Measurements from ENCODE around the gene DAP3. TPM values are rescaled to one million over a fixed set of nuclear protein-coding genes. Genes with fewer than 3 reads are reported as not detected.

The DAP3 gene
- total RNA-seq, 4 donors from 2014 or later: 158 to 204 (median 186) TPM

- DNase-seq: no peak
- H3K9me3 ChIP-seq: no peaks in the 10 kb centered on the region
- peaks cover 0 to 82% of the 10 kb centered on the region in 2 donors for H3K36me3 ChIP-seq
- in situ Hi-C loops (cut with MboI; ENCODE audit: low sequenced_read_pairs in 4 of 4) (no loop called here), intact Hi-C loops (cut with DNase I; ENCODE audit: low total_unique reads) (no loop called here)
- TF ChIP-seq, protein P1, sequence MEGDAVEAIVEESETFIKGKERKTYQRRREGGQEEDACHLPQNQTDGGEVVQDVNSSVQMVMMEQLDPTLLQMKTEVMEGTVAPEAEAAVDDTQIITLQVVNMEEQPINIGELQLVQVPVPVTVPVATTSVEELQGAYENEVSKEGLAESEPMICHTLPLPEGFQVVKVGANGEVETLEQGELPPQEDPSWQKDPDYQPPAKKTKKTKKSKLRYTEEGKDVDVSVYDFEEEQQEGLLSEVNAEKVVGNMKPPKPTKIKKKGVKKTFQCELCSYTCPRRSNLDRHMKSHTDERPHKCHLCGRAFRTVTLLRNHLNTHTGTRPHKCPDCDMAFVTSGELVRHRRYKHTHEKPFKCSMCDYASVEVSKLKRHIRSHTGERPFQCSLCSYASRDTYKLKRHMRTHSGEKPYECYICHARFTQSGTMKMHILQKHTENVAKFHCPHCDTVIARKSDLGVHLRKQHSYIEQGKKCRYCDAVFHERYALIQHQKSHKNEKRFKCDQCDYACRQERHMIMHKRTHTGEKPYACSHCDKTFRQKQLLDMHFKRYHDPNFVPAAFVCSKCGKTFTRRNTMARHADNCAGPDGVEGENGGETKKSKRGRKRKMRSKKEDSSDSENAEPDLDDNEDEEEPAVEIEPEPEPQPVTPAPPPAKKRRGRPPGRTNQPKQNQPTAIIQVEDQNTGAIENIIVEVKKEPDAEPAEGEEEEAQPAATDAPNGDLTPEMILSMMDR (IDR thresholded peaks at IDR 0.05 in 4 of 5, conservative IDR thresholded peaks at IDR 0.05 in 1 of 5): peak in 3 of 5 experiments; percentile 33 to 44 (median 33)
- no peak for TF ChIP-seq POLR2A (IDR thresholded peaks at IDR 0.05)
- H3K4me1 ChIP-seq: no peaks in the 10 kb centered on the region
- no peak overlapping the region for H3K4me3 ChIP-seq
- no peaks in the 10 kb centered on the region for H3K27me3 ChIP-seq
- no peak overlapping the region for H3K27ac ChIP-seq
- ATAC-seq: peak in 1 of 2 donors; percentile 44
These were observed 40.4 kb downstream of the DAP3 start for GRCh38 chr1:155729031-155729898.

DNA sequence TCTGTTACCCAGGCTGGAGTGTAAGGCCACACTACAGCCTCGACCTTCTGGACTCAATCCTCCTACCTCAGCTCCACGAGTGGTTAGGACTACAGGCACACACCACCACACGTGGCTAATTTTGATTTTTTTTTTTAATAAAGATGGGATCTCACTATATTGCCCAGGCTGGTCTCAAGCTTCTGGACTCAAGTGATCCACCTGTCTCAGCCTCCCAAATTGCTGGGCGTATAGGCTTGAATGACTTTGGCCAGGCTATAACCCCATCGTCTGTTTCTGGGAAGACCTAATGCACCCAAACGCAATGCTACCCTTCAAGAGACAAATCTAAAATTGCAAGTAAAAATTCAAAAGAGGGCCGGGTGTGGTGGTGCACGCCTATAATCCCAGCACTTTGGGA is 52.1 kb downstream of the DAP3 start:
- no peak for ATAC-seq
- no peak for TF ChIP-seq POLR2A (IDR thresholded peaks at IDR 0.05)
- intact Hi-C loops (cut with DNase I; ENCODE audit: low total_unique reads): no loop called here

DNA sequence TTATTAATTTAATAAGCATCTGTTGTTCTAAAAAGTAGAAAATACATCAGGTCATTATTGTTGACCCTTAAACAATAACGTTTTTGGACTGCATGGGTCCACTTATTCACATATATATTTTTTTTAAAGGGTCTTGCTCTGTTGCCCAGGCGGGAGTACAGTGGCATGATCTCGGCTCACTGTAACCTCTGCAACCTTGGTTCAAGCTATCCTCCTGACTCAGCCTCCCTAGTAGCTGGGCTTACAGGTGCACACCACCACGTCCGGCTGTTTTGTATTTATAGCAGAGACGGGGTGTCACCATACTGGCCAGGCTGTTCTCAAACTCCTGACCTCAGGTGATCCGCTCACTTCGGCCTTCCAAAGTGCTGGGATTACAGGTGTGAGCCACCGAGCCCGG is 53.0 kb downstream of the DAP3 start:
- H3K27me3 ChIP-seq: no peaks in the 10 kb centered on the region
- peaks cover 0 to 5% of the 10 kb centered on the region in 2 donors for H3K4me1 ChIP-seq
- TF ChIP-seq POLR2A (IDR thresholded peaks at IDR 0.05): no peak
- TF ChIP-seq, protein P1 (IDR thresholded peaks at IDR 0.05 in 4 of 5, conservative IDR thresholded peaks at IDR 0.05 in 1 of 5): no peak
- H3K9me3 ChIP-seq: no peaks in the 10 kb centered on the region
- H3K4me3 ChIP-seq: no peak overlapping the region
- intact Hi-C loops (cut with DNase I; ENCODE audit: low total_unique reads) (no loop called here), in situ Hi-C loops (cut with MboI; ENCODE audit: low sequenced_read_pairs in 4 of 4) (no loop called here)
- H3K27ac ChIP-seq: no peak overlapping the region
- ATAC-seq (no peak), DNase-seq (no peak)
- peaks cover 0 to 19% of the 10 kb centered on the region in 2 donors for H3K36me3 ChIP-seq

More for the DNA sequence above, 52.1 kb downstream of the DAP3 start:
- Histone ChIP-seq H3K4me3 (no peak overlapping the region), H3K9me3 (no peaks in the 10 kb centered on the region), H3K4me1 (peaks cover 0 to 5% of the 10 kb centered on the region in 2 donors), H3K27ac (no peak overlapping the region), H3K27me3 (no peaks in the 10 kb centered on the region), H3K36me3 (peaks cover 0 to 28% of the 10 kb centered on the region in 2 donors)
- in situ Hi-C loops (cut with MboI; ENCODE audit: low sequenced_read_pairs in 4 of 4): no loop called here
- no peak for DNase-seq

GRCh38 chr1:155744711-155745283 is 55.9 kb downstream of the DAP3 start:
- H3K36me3 ChIP-seq: peaks cover 0 to 7% of the 10 kb centered on the region in 2 donors
- in situ Hi-C loops (cut with MboI; ENCODE audit: low sequenced_read_pairs in 4 of 4): no loop called here
- no peak for TF ChIP-seq POLR2A (IDR thresholded peaks at IDR 0.05)
- TF ChIP-seq, protein P1 (IDR thresholded peaks at IDR 0.05 in 4 of 5, conservative IDR thresholded peaks at IDR 0.05 in 1 of 5): no peak
- H3K4me3 ChIP-seq: peak overlapping the region; percentile 58 to 78 (median 76)
- H3K9me3 ChIP-seq: no peaks in the 10 kb centered on the region
- H3K4me1 ChIP-seq: peaks cover 0 to 5% of the 10 kb centered on the region in 2 donors
- DNase-seq: no peak
- H3K27ac ChIP-seq: peak overlapping the region; percentile 69 to 84 (median 75)
- ATAC-seq: no peak
- no peaks in the 10 kb centered on the region for H3K27me3 ChIP-seq
- intact Hi-C loops (cut with DNase I; ENCODE audit: low total_unique reads): loop anchor here (2.0 kb wide), 1 partner anchor 166 kb away; the partner anchor contains the start of gene RIT1

Data from gastrocnemius medialis (tissue), 4 donors.